ENCODE measurements around the gene INPP4B. TPM values are rescaled to one million over a fixed set of nuclear protein-coding genes. Genes with fewer than 3 reads are reported as not detected.

INPP4B gene
- total RNA-seq, 4 donors from 2014 or later = 29.4 to 51.5 (median 35.3) TPM

DNA sequence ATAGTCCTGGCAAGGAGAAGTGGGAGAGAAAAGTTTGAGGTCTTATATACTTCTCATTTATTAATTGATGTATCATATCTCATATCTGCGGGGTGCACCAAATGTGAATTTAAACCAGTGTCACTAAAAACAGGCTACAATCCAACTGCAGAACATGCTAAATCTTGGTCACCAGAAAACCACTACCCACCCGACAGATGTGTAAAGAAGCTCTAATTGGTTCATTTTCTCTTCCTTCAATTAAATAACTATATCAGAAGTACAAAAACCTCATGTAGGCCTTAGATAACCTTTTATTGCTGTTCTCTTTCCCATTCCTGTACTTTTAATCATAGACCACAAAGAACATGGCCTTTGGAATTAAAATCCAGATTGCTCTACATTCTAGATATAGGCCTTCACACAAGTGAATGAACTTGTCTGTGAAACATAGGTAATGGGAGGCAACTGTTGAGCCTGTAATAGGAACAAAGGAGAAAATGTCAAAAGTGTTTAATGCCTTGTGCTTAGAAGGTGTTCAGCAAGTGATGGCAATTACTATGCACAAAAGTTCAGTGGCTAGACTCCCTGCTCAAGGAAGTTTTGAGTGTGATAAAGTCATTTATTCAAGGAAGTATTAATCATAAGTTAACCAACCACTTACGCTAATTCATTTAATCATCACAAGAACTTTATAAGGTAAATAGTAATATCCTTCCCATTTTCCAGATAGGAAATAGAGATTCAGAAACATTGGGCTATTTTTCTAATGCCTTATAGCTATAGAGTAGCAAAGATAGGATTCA lies 425.6 kb downstream of the INPP4B start:
- Histone ChIP-seq H3K9me3 (no peaks in the 10 kb centered on the region), H3K27ac (no peak overlapping the region), H3K4me1 (no peaks in the 10 kb centered on the region), H3K36me3 (no peaks in the 10 kb centered on the region), H3K4me3 (no peak overlapping the region), H3K27me3 (no peaks in the 10 kb centered on the region)
- DNase-seq = no peak
- intact Hi-C loops (cut with DNase I; ENCODE audit: low total_unique reads) = no loop called here
- no peak for TF ChIP-seq POLR2A (IDR thresholded peaks at IDR 0.05)
- TF ChIP-seq, protein P1, sequence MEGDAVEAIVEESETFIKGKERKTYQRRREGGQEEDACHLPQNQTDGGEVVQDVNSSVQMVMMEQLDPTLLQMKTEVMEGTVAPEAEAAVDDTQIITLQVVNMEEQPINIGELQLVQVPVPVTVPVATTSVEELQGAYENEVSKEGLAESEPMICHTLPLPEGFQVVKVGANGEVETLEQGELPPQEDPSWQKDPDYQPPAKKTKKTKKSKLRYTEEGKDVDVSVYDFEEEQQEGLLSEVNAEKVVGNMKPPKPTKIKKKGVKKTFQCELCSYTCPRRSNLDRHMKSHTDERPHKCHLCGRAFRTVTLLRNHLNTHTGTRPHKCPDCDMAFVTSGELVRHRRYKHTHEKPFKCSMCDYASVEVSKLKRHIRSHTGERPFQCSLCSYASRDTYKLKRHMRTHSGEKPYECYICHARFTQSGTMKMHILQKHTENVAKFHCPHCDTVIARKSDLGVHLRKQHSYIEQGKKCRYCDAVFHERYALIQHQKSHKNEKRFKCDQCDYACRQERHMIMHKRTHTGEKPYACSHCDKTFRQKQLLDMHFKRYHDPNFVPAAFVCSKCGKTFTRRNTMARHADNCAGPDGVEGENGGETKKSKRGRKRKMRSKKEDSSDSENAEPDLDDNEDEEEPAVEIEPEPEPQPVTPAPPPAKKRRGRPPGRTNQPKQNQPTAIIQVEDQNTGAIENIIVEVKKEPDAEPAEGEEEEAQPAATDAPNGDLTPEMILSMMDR (IDR thresholded peaks at IDR 0.05) = no peak

DNA sequence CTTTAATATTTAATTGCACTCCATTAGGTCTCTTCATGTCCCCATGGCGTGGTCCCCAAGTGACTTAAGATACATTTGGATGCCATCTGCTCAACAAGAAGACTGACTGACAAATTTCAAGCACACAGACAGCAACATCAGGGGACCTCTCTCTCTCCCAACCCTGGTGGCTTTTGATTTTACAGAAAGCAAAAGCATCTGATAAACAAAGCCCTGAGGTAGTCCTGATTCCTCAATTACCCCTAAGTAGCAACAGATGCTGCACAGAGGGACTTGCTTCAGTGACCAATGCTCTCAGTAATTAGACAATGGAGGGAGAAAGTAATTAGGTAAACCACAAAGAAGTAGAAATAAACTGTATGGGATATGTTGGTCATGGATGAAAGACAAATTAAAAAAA lies 426.4 kb downstream of the INPP4B start:
- H3K27ac ChIP-seq = no peak overlapping the region
- intact Hi-C loops (cut with DNase I; ENCODE audit: low total_unique reads) = no loop called here
- no peaks in the 10 kb centered on the region for H3K4me1 ChIP-seq
- H3K27me3 ChIP-seq = no peaks in the 10 kb centered on the region
- DNase-seq = no peak
- H3K36me3 ChIP-seq = no peaks in the 10 kb centered on the region
- no peak for TF ChIP-seq POLR2A (IDR thresholded peaks at IDR 0.05)
- TF ChIP-seq, protein P1 (IDR thresholded peaks at IDR 0.05) = no peak
- H3K4me3 ChIP-seq = no peak overlapping the region
- no peaks in the 10 kb centered on the region for H3K9me3 ChIP-seq

DNA sequence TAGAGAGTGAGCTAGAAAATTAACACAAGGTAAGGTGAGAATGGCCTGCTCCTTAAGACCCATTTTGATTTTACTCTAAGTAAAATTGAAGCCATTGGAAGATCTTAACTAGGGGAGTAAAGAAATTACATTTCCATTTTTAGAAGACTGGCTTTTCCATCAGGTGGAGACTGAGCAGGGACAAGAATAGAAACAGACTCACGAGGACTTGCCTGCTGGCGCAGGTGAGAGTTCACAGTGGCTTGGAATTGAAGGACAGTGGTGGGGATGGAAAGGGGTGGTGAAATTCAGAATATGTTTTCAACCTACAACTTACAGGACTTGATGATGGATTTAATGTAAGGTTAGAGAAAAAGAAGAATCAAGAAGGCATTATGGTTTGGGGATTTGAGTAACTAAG lies 427.4 kb downstream of the INPP4B start:
- no peak for DNase-seq
- intact Hi-C loops (cut with DNase I; ENCODE audit: low total_unique reads) = no loop called here

DNA sequence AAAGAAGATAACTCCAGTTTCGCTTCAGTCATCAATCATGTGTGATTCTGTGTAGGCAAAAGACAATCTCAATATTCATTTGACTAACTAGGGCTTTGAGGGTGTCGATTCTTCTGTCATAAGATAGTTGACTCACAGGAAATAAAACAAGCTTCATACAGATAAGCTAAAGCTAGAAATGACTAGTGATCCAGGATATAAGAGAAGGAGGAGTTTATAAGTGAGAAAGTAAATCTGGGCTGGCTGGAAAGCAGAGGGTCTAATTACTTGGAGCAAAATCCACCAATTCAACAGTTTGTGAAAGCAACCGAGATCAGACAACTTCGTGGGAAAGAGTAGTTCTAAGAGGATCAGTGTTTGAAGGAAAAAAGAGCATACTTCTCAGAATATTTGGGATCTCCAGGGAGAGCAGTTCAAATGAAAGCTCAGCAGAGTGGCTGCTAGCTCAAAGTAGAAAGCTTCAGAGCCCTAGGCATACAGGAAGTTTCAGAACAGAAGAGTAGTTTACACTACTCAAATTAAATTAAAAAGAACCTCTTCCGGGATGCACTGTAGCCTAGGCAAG lies 429.3 kb downstream of the INPP4B start:
- DNase-seq = no peak
- H3K27me3 ChIP-seq = no peaks in the 10 kb centered on the region
- intact Hi-C loops (cut with DNase I; ENCODE audit: low total_unique reads) = no loop called here
- no peak overlapping the region for H3K4me3 ChIP-seq
- no peak overlapping the region for H3K27ac ChIP-seq
- TF ChIP-seq, protein P1 (IDR thresholded peaks at IDR 0.05) = no peak
- no peak for TF ChIP-seq POLR2A (IDR thresholded peaks at IDR 0.05)
- no peaks in the 10 kb centered on the region for H3K36me3 ChIP-seq
- H3K4me1 ChIP-seq = no peaks in the 10 kb centered on the region
- H3K9me3 ChIP-seq = no peaks in the 10 kb centered on the region

More for the DNA sequence above, 427.4 kb downstream of the INPP4B start:
- H3K36me3 ChIP-seq = no peaks in the 10 kb centered on the region
- TF ChIP-seq, protein P1 (IDR thresholded peaks at IDR 0.05) = no peak
- no peak for TF ChIP-seq POLR2A (IDR thresholded peaks at IDR 0.05)
- H3K27me3 ChIP-seq = no peaks in the 10 kb centered on the region
- H3K4me1 ChIP-seq = no peaks in the 10 kb centered on the region
- H3K27ac ChIP-seq = no peak overlapping the region
- no peak overlapping the region for H3K4me3 ChIP-seq
- H3K9me3 ChIP-seq = no peaks in the 10 kb centered on the region

DNA sequence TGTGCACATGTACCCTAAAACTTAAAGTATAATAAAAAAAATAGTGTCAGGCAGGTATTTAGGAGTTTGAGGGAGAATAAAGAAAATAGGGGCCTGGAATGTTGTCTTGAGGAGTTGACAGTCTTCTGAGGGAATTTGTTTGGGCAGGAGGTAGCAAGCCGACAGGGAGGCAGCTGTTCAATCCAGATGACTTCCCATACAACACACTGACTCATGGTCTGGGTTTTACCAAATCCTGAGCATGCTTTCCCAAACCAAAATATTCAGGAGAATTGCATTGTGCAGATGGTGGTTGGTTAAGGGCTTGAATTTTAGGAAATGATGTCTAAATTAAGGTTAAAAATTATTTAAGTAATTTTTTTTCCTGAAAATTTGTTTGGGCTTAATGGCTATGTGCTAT lies 430.0 kb downstream of the INPP4B start:
- intact Hi-C loops (cut with DNase I; ENCODE audit: low total_unique reads) = no loop called here
- H3K9me3 ChIP-seq = no peaks in the 10 kb centered on the region
- H3K36me3 ChIP-seq = no peaks in the 10 kb centered on the region
- H3K4me3 ChIP-seq = no peak overlapping the region
- no peaks in the 10 kb centered on the region for H3K4me1 ChIP-seq
- DNase-seq = no peak
- TF ChIP-seq, protein P1 (IDR thresholded peaks at IDR 0.05) = no peak
- no peak for TF ChIP-seq POLR2A (IDR thresholded peaks at IDR 0.05)
- H3K27me3 ChIP-seq = no peaks in the 10 kb centered on the region
- H3K27ac ChIP-seq = no peak overlapping the region

Measured in uterus (tissue), 4 donors.